ENCODE measurements around the gene CFAP65.

The CFAP65 gene

DNA sequence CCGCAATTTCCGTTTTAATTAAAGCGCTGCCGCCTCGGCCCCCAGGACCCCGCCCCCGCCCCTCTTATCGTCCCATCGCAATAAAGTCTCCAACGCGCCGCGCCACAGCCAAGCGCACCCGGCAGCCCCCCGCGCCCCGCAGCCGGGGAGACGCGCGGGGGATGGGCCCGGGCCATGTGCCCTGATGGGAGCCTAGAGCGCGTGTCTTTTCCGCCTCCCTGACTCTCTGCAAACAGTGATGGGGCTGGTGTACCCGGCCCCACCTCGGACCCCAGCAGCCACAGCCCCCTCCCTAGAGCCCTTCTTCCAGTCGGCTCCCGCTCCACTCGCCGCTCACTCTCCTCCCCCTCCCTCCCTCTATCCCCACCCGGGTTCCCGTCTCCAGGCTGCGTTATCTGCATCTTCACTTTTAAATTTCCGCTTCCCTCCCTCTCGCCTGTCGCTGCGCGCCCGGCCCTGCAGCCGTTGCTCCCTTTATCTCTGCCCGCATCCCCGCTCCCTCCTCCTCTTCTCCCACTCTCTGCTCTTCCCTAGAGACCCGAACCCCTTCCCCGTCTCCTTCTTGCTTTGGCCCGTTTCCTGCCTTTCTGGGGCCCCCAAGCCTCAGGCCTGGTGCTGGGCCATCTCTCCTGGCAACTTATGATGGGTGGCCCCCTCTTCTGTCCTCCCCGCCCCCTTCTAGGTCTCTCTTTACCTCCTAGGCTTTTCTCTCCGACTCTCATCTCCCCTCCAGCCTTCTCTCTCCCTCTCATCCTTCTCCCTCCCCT, 55.8 kb downstream of the CFAP65 start:
- no peak overlapping the region for H3K4me3 Mint-ChIP-seq
- ATAC-seq = no peak

DNA sequence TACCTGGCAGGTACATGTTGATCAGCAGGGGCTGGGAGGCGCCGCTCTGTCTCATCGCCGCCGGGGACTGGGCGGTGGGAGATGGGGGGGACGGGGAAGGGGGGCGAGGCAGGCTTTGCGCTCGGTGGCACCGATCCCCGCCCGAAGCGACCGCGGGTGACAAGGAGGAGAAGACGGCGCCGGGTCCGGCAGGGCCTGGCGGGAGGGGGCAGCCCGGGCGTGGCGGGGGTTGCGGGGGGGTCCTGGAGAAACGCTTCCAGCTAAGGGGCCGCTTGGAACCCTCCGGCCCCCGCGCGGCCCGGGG, 56.3 kb downstream of the CFAP65 start, which contains the start of gene FEV:
Gene FEV, minus strand, starts transcription at position 164 of the 304 bp plus-strand sequence. Its CDS starts 109 bp downstream, at position 55.
- DNase-seq (ENCODE audit: low spot score in 2 of 2) = no peak
- no peaks in the 10 kb centered on the region for H3K9me3 Mint-ChIP-seq
- H3K27ac Mint-ChIP-seq = no peak within 1 kb of the TSS
- peak within 1 kb of the TSS; percentile 27 for H3K4me3 Mint-ChIP-seq
- no peak for ATAC-seq
- peaks cover 5% of the 10 kb centered on the region for H3K36me3 Mint-ChIP-seq
- H3K4me1 Mint-ChIP-seq = peaks cover 30% of the 10 kb centered on the region

More for the DNA sequence above, 55.8 kb downstream of the CFAP65 start:
- Mint-ChIP-seq H3K9me3 (no peaks in the 10 kb centered on the region), H3K4me1 (peaks cover 26% of the 10 kb centered on the region), H3K27ac (no peak overlapping the region), H3K36me3 (no peaks in the 10 kb centered on the region)
- DNase-seq (ENCODE audit: low spot score in 2 of 2) = no peak

DNA sequence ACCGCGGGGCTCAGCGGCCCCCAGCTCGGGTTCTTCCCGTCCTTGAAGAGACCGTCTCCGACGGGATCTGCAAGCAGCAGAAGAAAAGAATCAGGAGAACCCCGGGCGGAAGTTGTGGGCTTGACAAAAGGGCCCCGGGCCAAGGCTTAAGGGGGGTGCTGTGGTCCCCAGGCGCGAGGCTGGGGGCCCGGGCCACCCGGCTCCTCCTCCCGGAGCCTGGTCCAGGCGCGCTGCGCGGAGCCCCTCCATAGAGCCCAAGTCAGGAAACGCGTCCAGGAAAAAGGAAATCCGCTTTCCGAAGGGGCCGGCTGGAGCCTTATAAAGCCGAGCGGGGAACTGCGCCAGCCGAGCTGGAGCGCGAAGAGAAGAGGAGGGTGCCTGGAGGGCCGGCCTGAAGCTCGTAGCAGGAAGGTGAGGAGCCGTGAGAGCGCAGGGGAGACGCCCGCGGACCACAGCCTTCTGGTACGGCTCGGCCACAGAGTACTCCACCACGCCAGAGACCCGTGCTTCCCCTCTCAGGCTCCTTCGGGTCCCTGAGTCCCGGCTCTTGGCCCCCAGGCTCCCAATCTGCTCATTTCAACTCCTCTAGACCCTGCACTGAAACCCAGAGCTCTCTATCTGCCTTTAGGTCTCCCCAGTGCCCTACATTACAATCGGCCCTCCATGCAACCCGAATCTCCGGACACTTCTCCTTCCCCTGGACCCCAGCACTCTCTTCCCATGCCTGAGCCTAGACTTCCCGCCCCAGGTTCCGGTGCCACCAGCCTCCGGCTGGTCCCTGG, 56.9 kb downstream of the CFAP65 start:
- peak overlapping the region; percentile 27 for H3K4me3 Mint-ChIP-seq
- no peaks in the 10 kb centered on the region for H3K9me3 Mint-ChIP-seq
- peaks cover 6% of the 10 kb centered on the region for H3K36me3 Mint-ChIP-seq
- DNase-seq (ENCODE audit: low spot score in 2 of 2) = no peak
- ATAC-seq = no peak
- peaks cover 35% of the 10 kb centered on the region for H3K4me1 Mint-ChIP-seq
- no peak overlapping the region for H3K27ac Mint-ChIP-seq

DNA sequence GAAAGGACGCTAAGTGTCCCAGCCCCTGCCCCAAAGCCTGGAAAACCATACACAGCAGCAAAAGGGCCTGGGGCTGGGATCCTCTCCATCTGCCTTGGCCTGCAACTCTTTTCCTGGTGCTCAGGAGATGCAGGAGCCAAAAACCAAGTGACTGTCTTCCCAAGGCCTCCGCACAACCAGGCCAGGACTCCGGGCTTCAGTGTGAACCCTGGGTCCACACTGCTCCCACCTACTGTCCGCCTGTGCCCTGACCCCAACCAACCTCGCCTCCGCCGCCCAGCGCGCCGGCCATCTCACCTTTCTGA, 57.4 kb downstream of the CFAP65 start:
- ATAC-seq (no peak), DNase-seq (ENCODE audit: low spot score in 2 of 2) (no peak)
- Mint-ChIP-seq H3K4me3 (peak overlapping the region; percentile 27), H3K4me1 (peaks cover 35% of the 10 kb centered on the region), H3K9me3 (no peaks in the 10 kb centered on the region), H3K27ac (no peak overlapping the region), H3K36me3 (peaks cover 6% of the 10 kb centered on the region)

DNA sequence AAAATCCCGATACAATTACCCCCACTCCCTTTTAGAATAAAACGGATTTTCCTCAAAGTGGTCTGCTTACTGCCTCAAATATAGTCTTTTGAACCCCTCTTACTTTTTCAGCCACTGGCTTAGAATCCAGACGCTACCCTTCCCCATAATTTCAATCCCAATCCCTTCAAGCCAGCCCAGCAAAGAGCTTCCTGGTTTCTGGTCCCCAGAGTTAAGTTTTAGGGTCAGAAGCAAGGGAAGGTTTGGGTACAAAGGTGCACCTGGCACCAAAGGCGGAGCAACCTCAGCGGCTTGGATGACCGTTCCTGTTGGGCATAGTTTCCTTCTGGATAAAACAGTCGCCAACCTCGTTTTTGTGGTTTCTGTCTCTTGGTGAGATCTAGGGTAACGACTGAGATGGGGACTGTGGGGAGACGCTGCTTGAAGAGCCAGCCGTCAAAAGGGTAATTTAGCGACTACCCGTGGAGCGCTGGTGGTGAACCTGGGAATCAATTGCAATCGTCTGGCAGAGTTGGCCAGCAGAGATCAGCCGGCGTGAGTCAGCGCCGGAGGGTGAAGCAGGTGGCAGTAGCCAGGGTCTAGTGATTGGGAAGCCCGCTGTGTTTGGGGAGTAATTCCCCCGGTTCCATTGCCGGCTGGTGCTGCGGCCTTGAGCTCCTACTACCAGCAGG, 57.9 kb downstream of the CFAP65 start:
- Mint-ChIP-seq H3K36me3 (peaks cover 6% of the 10 kb centered on the region), H3K9me3 (no peaks in the 10 kb centered on the region), H3K27ac (no peak overlapping the region), H3K4me3 (no peak overlapping the region), H3K4me1 (peaks cover 35% of the 10 kb centered on the region)
- ATAC-seq (no peak), DNase-seq (ENCODE audit: low spot score in 2 of 2) (no peak)

DNA sequence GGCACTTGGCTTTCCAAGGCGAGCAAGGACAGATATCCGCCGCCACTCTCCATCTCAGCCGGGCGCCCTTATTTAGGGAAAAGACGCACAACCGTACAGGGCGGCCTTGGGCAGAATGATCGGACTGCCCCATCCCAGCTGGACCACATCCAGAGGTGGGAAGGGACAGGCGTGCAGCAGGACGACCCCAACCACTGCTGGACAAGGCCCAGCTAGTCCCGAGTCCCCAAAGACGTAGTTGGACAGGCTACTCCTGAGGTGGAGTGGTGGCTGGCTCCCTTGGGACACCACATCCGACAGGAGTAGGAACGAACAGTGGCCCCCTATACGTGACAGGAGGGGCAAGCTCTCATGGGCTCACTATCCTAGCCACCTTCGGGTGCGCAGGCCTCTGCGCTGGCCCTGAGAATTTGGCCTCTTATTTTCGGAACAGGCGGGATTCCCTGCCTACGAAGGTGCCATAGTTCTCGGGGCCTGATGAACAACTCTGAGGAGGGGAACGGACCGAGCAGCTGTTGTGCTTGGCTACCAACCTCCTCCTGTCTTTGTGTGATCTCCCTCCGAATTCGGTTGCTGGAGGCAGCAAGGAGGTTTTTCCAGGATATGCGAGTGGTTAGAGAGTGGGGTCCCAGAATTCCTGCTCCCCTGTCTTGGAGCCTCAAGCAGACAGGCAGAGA, 58.6 kb downstream of the CFAP65 start:
- H3K36me3 Mint-ChIP-seq = peaks cover 6% of the 10 kb centered on the region
- peaks cover 35% of the 10 kb centered on the region for H3K4me1 Mint-ChIP-seq
- H3K4me3 Mint-ChIP-seq = peak overlapping the region; percentile 74
- ATAC-seq (no peak), DNase-seq (ENCODE audit: low spot score in 2 of 2) (no peak)
- no peak overlapping the region for H3K27ac Mint-ChIP-seq
- H3K9me3 Mint-ChIP-seq = no peaks in the 10 kb centered on the region

DNA sequence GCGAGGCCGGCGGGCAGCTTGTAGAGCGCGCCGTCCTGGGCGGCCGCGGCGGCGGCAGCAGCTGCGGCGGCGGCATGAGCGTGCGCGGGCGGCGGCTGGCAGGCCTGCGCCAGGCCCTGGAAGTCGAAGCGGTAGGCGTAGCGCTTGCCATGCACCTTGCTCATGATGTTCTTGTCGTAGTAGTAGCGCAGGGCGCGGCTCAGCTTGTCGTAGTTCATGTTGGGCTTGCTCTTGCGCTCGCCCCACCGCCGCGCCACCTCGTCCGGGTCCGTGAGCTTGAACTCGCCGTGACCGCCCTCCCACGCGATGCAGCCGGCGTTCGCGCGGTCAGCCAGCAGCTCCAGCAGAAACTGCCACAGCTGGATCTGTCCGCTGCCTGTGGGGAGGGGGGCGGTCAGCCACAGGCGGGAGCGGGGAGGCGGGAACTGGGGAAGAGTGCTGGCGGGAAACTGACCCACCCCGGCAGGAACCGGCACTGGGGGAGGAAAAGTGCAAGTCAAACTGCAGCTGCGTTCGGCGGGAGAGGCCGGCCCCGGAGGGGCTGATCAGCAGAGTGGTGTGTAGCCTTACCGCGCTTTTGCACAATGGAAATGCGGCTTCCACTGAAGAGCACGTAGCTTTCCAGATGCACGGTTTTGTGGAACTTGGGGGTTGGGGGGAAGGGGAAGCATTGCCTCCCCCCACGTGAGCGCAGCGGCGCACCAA, 59.3 kb downstream of the CFAP65 start:
- DNase-seq (ENCODE audit: low spot score in 2 of 2) (no peak), ATAC-seq (peak; percentile 27)
- peaks cover 35% of the 10 kb centered on the region for H3K4me1 Mint-ChIP-seq
- H3K4me3 Mint-ChIP-seq = peak overlapping the region; percentile 74
- peaks cover 6% of the 10 kb centered on the region for H3K36me3 Mint-ChIP-seq
- H3K27ac Mint-ChIP-seq = no peak overlapping the region
- no peaks in the 10 kb centered on the region for H3K9me3 Mint-ChIP-seq

DNA sequence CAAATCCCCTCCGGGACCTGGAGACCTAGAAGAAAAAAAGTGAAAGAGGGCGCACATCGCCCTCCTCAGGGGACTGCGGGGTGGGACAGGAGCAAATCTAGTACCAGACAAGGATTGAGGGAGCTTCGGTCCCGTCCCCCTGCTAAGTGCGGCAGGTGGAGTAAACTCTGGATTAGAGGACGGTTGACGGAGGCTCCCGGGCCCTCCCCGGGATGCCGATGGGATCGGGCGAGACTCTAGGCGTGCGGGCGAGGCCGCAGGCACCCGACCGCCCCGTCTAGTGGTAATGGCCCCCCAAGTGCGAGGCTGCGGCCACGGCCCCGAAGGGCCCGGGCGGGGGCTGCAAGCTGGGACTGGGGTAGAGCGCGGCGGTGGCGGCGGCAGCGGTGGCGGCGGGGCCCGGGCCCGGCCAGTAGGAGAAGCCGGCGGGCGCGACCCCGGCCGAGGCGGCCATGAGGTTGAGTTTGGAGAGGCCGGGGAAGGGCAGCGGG, 59.9 kb downstream of the CFAP65 start:
- ATAC-seq (no peak), DNase-seq (ENCODE audit: low spot score in 2 of 2) (no peak)
- Mint-ChIP-seq H3K27ac (no peak overlapping the region), H3K36me3 (peaks cover 6% of the 10 kb centered on the region), H3K9me3 (no peaks in the 10 kb centered on the region), H3K4me1 (peaks cover 35% of the 10 kb centered on the region), H3K4me3 (peak overlapping the region; percentile 74)

DNA sequence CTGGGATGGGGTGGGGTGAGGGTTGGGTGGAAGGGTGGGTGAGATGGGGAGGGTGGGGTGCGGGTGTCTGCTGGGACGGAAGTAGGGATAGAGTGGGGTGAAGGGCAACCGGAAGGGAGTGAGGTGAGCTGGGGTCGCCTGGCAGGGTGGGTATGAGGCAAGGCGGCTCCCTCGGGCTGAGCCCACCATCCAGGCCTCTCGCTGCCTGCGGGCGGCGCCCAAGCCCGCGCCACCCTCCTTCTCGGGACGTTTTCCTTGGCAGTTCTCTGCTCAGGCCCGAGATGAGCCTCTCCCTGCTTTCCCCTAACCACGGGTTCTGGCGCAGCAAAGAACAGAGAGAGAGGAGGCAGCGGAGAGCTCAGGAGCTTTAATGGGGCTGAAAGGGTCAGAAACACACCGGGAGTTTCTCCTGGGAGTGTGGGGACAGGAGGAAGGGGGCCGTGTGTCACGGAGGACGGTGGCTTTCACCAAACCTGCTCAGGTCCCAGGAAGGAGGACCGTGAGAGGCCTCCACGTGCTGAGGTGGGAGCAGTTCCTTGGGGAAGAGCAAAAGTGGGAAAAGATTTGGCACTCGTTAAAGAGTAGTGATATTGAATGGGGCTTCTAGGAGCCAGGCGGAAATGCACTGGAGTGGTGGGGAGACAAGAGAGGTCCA, 60.5 kb downstream of the CFAP65 start:
- DNase-seq (ENCODE audit: low spot score in 2 of 2) = no peak
- no peak overlapping the region for H3K27ac Mint-ChIP-seq
- peaks cover 34% of the 10 kb centered on the region for H3K4me1 Mint-ChIP-seq
- H3K9me3 Mint-ChIP-seq = no peaks in the 10 kb centered on the region
- peaks cover 6% of the 10 kb centered on the region for H3K36me3 Mint-ChIP-seq
- H3K4me3 Mint-ChIP-seq = peak overlapping the region; percentile 74
- no peak for ATAC-seq

DNA sequence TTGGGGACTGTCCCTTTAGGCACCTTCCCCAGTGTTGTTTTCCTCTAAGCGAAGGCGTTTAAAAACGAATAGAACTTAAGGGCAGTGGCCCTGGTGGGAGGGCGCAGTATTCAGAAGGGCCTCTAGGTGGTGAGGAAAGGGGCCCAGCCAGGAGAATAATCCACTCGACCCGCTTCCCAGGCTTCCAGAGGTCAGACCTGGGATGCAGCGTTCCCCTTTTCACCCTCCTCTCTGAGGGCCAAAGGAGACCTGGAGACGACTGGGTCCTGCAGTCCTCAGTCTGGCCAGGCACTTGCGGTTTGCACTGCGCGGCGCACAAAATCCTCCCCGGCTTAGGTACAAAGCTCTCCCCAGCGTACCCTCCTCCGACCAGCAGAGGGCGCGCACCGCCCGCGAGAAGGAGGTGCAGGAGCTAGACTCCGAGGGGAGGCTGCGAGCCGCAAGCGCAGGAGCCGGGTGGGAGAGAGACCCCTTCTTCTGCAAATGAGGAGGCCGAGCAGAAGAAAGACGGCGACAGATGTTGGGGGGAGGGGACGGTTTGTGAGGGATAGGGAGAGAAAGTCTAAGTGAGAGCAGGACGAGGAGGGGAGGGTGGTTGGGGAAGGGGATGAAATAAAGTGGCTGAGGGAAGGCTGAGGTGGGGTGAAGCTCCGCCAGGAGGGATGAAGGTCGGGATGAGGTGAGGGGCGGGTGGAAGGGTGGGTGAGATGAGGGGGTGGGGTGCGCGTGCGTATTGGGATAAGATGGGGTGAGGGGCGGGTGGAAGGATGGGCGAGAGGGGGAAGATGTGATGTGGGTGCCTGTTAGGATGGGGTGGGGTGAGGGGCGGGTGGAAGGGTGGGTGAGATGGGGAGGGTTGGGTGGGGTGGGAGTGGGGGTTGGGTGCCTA, 61.2 kb downstream of the CFAP65 start:
- Mint-ChIP-seq H3K4me3 (peak overlapping the region; percentile 74), H3K27ac (no peak overlapping the region), H3K9me3 (no peaks in the 10 kb centered on the region), H3K36me3 (peaks cover 6% of the 10 kb centered on the region), H3K4me1 (peaks cover 29% of the 10 kb centered on the region)
- ATAC-seq (peak; percentile 92), DNase-seq (ENCODE audit: low spot score in 2 of 2) (peak; percentile 82 to 92)

DNA sequence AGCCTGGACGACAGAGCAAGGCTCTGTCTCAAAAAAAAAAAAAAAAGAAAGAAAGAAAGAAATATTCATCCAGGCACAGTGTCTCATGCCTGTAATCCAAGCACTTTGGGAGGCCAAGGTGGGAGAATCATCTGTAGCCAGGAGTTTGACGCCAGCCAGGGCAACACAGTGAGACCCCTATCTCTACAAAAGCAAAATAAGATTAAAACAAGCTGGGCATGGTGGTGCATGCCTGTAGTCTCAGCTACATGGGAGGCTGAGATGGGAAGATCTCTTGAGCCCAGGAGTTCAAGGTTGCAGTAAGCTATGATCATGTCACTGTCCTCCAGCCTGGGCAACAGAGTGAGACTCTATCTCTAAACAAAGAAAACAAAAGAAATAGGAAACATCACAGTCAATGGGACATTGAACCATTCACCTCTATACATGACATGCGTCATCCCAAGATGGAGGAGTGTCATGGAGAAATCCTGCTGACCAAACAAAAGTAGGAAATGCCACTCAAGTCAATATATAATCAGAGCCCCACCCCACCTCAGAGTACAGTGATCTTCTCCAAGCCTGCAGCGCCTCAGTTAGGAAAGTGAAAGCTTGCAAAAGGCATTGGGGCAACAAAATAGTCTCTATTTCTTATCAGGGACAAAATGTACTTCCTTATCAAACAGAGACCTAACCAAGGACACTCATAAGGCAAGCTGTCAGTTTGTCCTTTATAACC, 66.1 kb downstream of the CFAP65 start:
- Mint-ChIP-seq H3K4me3 (no peak overlapping the region), H3K9me3 (no peaks in the 10 kb centered on the region), H3K27ac (no peak overlapping the region), H3K4me1 (peaks cover 7% of the 10 kb centered on the region), H3K36me3 (peaks cover 4% of the 10 kb centered on the region)
- no peak for ATAC-seq
- DNase-seq (ENCODE audit: low spot score in 2 of 2) = no peak

DNA sequence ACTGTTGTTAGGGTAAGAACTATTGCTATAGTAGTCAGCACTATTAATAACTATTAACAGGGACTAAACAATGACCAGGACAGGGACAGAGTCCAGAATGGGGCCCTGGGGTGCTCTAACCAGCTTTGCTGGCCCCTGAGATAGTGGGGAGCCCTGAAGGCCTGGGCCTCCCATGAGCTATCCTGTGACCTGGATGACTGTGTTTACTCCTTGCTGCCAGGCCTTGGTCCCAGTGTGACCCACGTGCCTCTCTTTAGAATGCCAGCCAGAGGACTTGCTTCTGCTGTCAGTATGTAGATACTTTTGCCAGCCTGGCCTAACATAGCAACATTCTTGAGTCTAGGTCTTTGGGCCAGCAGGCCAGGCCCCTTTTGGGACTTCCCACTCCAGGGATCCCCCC, 70.4 kb downstream of the CFAP65 start:
- no peak overlapping the region for H3K4me3 Mint-ChIP-seq
- no peaks in the 10 kb centered on the region for H3K9me3 Mint-ChIP-seq
- ATAC-seq (no peak), DNase-seq (ENCODE audit: low spot score in 2 of 2) (no peak)
- no peaks in the 10 kb centered on the region for H3K4me1 Mint-ChIP-seq
- H3K27ac Mint-ChIP-seq = no peak overlapping the region
- H3K36me3 Mint-ChIP-seq = no peaks in the 10 kb centered on the region

All from stimulated activated effector memory CD8-positive, alpha-beta T cell treated with anti-CD3 and anti-CD28 coated beads, Interleukin-12 subunit alpha, Interleukin-12 subunit beta, amount 100 ng/mL, for 72 hours (primary cell).